ENCODE measurements around the gene GJD3. TPM values are rescaled to one million over a fixed set of nuclear protein-coding genes. Genes with fewer than 3 reads are reported as not detected.
A peak's percentile ranks its signal among the peaks of the same experiment; 100 is the strongest.
"Not testable (repeated sequence)": the region's sequence is repeated elsewhere in the genome, so short reads cannot be mapped to it uniquely, and the experiment has no call there.

GJD3 gene
- total RNA-seq, 2 donors from 2014 or later = not detected

DNA sequence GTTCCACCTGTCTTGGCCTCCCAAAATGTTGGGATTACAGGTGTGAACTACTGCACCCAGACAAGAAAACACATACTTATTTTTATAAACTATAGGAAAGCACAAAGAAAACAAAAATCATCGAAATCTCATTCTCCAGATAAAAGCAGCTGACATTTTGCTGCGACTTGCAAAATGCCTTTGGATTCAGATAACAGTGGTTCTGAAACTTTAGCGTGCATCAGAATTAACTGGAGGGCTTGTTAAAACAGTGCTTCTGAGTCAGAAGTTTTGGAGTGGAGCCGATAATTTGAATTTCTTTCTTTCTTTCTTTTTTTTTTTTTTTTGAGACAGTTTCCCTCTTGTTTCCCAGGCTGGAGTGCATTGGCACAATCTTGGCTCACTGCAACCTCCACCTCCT lies 17.7 kb upstream of the GJD3 start:
- no peaks in the 10 kb centered on the region for H3K9me3 ChIP-seq (ENCODE audit: control insufficient read depth, low read length)
- Mint-ChIP-seq H3K4me3 (no peak overlapping the region), H3K9me3 (no peaks in the 10 kb centered on the region), H3K4me1 (no peaks in the 10 kb centered on the region), H3K27ac (no peak overlapping the region), H3K27me3 (ENCODE audit: insufficient read depth) (no peaks in the 10 kb centered on the region), H3K36me3 (ENCODE audit: low read depth) (peaks cover 2% of the 10 kb centered on the region)
- no peak overlapping the region for H3K4me3 ChIP-seq (ENCODE audit: low read length)
- no peaks in the 10 kb centered on the region for H3K4me1 ChIP-seq (ENCODE audit: control insufficient read depth, insufficient read depth, low read length)
- peaks cover 2% of the 10 kb centered on the region for H3K36me3 ChIP-seq (ENCODE audit: control insufficient read depth, insufficient read depth, low read length)
- no peak overlapping the region for H3K27ac ChIP-seq (ENCODE audit: low read depth, low read length)
- H3K27me3 ChIP-seq (ENCODE audit: control insufficient read depth, insufficient read depth, low read length, poor library complexity, severe bottlenecking) = no peaks in the 10 kb centered on the region
- TF ChIP-seq, protein P1, sequence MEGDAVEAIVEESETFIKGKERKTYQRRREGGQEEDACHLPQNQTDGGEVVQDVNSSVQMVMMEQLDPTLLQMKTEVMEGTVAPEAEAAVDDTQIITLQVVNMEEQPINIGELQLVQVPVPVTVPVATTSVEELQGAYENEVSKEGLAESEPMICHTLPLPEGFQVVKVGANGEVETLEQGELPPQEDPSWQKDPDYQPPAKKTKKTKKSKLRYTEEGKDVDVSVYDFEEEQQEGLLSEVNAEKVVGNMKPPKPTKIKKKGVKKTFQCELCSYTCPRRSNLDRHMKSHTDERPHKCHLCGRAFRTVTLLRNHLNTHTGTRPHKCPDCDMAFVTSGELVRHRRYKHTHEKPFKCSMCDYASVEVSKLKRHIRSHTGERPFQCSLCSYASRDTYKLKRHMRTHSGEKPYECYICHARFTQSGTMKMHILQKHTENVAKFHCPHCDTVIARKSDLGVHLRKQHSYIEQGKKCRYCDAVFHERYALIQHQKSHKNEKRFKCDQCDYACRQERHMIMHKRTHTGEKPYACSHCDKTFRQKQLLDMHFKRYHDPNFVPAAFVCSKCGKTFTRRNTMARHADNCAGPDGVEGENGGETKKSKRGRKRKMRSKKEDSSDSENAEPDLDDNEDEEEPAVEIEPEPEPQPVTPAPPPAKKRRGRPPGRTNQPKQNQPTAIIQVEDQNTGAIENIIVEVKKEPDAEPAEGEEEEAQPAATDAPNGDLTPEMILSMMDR (conservative IDR thresholded peaks at IDR 0.05) = no peak
- H3K9ac ChIP-seq (ENCODE audit: extremely low read depth, low read length, poor library complexity, severe bottlenecking) = no peak overlapping the region
- WGBS, 2 experiments (ENCODE audit: insufficient coverage in 1 of 2, insufficient read length in 1 of 2) = 94 to 100% methylated on average over 4 of the region's 4 CpGs
- peak; percentile 6 for DNase-seq

DNA sequence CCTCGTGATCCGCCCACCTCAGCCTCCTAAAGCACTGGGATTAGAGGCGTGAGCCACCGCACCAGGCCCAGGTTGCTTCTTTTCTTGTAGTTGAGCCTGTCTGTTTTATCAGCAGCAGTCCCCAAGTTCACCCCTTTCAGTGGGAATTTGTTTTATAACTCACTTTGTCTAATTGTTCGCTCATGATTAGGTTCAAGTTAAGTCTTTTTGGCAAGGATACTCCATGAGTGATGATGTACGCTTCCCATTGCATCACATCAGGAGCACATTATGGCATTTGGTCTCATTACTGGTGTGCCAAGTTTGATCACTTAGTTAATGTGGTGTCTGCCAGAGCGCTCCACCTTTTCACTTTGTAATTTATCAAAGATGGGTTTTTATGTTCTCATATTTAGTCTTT lies 14.4 kb upstream of the GJD3 start:
- H3K27me3 Mint-ChIP-seq (ENCODE audit: insufficient read depth) = peaks cover 3% of the 10 kb centered on the region
- H3K27ac Mint-ChIP-seq = no peak overlapping the region
- 89 to 98% methylated on average over 6 to 7 of the region's 7 CpGs for WGBS, 2 experiments (ENCODE audit: insufficient coverage in 1 of 2, insufficient read length in 1 of 2)

DNA sequence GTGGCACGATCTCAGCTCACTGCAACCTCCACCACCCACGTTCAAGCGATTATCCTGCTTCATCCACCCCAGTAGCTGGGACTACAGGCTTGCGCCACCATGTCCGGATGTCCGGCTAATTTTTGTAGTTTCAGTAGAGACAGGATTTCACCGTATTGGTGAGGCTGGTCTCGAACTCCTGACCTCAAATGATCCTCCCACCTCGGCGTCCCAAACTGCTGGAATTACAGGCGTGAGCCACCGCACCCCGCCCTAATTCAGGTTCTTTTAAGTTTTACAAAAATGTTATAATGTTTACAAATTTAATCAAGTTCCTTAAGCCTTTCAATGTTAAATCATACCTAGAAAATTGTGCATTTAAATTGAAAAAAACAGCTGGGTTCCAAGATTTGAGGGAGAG lies 13.3 kb upstream of the GJD3 start:
- no peak overlapping the region for H3K4me3 ChIP-seq (ENCODE audit: low read length)
- no peak overlapping the region for H3K27ac ChIP-seq (ENCODE audit: low read depth, low read length)
- Mint-ChIP-seq H3K27ac (no peak overlapping the region), H3K36me3 (ENCODE audit: low read depth) (no peaks in the 10 kb centered on the region), H3K4me1 (no peaks in the 10 kb centered on the region), H3K9me3 (peaks cover 11% of the 10 kb centered on the region), H3K27me3 (ENCODE audit: insufficient read depth) (peaks cover 3% of the 10 kb centered on the region), H3K4me3 (no peak overlapping the region)
- H3K9me3 ChIP-seq (ENCODE audit: control insufficient read depth, low read length) = peaks cover 7% of the 10 kb centered on the region
- DNase-seq = no peak
- TF ChIP-seq, protein P1 (conservative IDR thresholded peaks at IDR 0.05) = no peak
- no peaks in the 10 kb centered on the region for H3K36me3 ChIP-seq (ENCODE audit: control insufficient read depth, insufficient read depth, low read length)
- H3K4me1 ChIP-seq (ENCODE audit: control insufficient read depth, insufficient read depth, low read length) = no peaks in the 10 kb centered on the region
- H3K27me3 ChIP-seq (ENCODE audit: control insufficient read depth, insufficient read depth, low read length, poor library complexity, severe bottlenecking) = no peaks in the 10 kb centered on the region
- H3K9ac ChIP-seq (ENCODE audit: extremely low read depth, low read length, poor library complexity, severe bottlenecking) = no peak overlapping the region
- WGBS, 2 experiments (ENCODE audit: insufficient coverage in 1 of 2, insufficient read length in 1 of 2) = 94 to 99% methylated on average over 10 to 13 of the region's 13 CpGs

More for the DNA sequence above, 14.4 kb upstream of the GJD3 start:
- TF ChIP-seq, protein P1 (conservative IDR thresholded peaks at IDR 0.05) = no peak
- Histone ChIP-seq H3K4me3 (ENCODE audit: low read length) (no peak overlapping the region), H3K9ac (ENCODE audit: extremely low read depth, low read length, poor library complexity, severe bottlenecking) (no peak overlapping the region), H3K9me3 (ENCODE audit: control insufficient read depth, low read length) (no peaks in the 10 kb centered on the region), H3K27me3 (ENCODE audit: control insufficient read depth, insufficient read depth, low read length, poor library complexity, severe bottlenecking) (no peaks in the 10 kb centered on the region), H3K4me1 (ENCODE audit: control insufficient read depth, insufficient read depth, low read length) (no peaks in the 10 kb centered on the region), H3K27ac (ENCODE audit: low read depth, low read length) (no peak overlapping the region), H3K36me3 (ENCODE audit: control insufficient read depth, insufficient read depth, low read length) (no peaks in the 10 kb centered on the region)
- no peak overlapping the region for H3K4me3 Mint-ChIP-seq
- DNase-seq = peak; percentile 21
- H3K36me3 Mint-ChIP-seq (ENCODE audit: low read depth) = no peaks in the 10 kb centered on the region
- H3K9me3 Mint-ChIP-seq = peaks cover 3% of the 10 kb centered on the region
- H3K4me1 Mint-ChIP-seq = no peaks in the 10 kb centered on the region

DNA sequence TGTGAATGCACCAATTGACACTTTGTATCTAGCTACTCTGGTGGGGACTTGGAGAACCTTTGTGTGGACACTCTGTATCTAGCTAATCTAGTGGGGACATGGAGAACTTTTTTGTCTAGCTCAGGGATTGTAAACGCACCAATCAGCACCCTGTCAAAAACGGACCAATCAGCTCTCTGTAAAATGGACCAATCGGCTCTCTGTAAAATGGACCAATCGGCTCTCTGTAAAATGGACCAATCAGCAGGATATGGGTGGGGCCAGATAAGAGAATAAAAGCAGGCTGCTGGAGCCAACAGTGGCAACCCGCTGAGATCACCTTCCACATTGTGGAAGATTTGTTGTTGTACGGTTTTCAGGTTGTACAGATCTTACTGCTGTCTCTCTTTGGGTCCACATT lies 12.0 kb upstream of the GJD3 start:
- not testable (repeated sequence) for H3K4me3 Mint-ChIP-seq; H3K27me3 ChIP-seq (ENCODE audit: control insufficient read depth, insufficient read depth, low read length, poor library complexity, severe bottlenecking); H3K36me3 ChIP-seq (ENCODE audit: control insufficient read depth, insufficient read depth, low read length); H3K27me3 Mint-ChIP-seq (ENCODE audit: insufficient read depth); H3K4me1 ChIP-seq (ENCODE audit: control insufficient read depth, insufficient read depth, low read length); H3K27ac Mint-ChIP-seq; H3K9me3 ChIP-seq (ENCODE audit: control insufficient read depth, low read length); H3K4me1 Mint-ChIP-seq; H3K27ac ChIP-seq (ENCODE audit: low read depth, low read length); DNase-seq; H3K36me3 Mint-ChIP-seq (ENCODE audit: low read depth); H3K4me3 ChIP-seq (ENCODE audit: low read length); H3K9ac ChIP-seq (ENCODE audit: extremely low read depth, low read length, poor library complexity, severe bottlenecking)
- 75 to 78% methylated on average over 6 of the region's 6 CpGs for WGBS, 2 experiments (ENCODE audit: insufficient coverage in 1 of 2, insufficient read length in 1 of 2)
- peaks cover 20% of the 10 kb centered on the region for H3K9me3 Mint-ChIP-seq

DNA sequence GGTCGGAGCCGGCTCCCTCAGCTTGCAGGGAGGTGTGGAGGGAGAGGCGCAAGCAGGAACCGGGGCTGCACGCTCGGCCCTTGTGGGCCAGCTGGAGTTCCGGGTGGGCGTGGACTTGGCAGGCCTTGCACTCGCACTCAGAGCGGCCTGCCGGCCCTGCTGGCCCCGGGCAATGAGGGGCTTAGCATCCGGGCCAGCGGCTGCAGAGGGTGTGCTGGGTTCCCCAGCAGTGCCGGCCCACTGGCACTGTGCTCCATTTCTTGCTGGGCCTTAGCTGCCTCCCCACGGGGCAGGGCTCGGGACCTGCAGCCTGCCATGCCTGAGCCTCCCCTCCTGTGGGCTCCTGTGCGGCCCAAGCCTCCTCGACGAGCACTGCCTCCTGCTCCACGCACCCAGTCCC lies 11.2 kb upstream of the GJD3 start:
- not testable (repeated sequence) for H3K27ac ChIP-seq (ENCODE audit: low read depth, low read length); H3K27me3 Mint-ChIP-seq (ENCODE audit: insufficient read depth); H3K4me1 Mint-ChIP-seq; H3K36me3 ChIP-seq (ENCODE audit: control insufficient read depth, insufficient read depth, low read length); H3K9me3 ChIP-seq (ENCODE audit: control insufficient read depth, low read length); H3K27ac Mint-ChIP-seq; H3K4me3 Mint-ChIP-seq; H3K4me1 ChIP-seq (ENCODE audit: control insufficient read depth, insufficient read depth, low read length); H3K4me3 ChIP-seq (ENCODE audit: low read length); H3K36me3 Mint-ChIP-seq (ENCODE audit: low read depth); H3K9ac ChIP-seq (ENCODE audit: extremely low read depth, low read length, poor library complexity, severe bottlenecking); H3K27me3 ChIP-seq (ENCODE audit: control insufficient read depth, insufficient read depth, low read length, poor library complexity, severe bottlenecking)
- peaks cover 24% of the 10 kb centered on the region for H3K9me3 Mint-ChIP-seq
- WGBS, 2 experiments (ENCODE audit: insufficient coverage in 1 of 2, insufficient read length in 1 of 2) = 95 to 97% methylated on average over 15 to 21 of the region's 21 CpGs
- peak; percentile 39 for DNase-seq
